Measurements from ENCODE around the gene CPT1B.

Gene CPT1B

DNA sequence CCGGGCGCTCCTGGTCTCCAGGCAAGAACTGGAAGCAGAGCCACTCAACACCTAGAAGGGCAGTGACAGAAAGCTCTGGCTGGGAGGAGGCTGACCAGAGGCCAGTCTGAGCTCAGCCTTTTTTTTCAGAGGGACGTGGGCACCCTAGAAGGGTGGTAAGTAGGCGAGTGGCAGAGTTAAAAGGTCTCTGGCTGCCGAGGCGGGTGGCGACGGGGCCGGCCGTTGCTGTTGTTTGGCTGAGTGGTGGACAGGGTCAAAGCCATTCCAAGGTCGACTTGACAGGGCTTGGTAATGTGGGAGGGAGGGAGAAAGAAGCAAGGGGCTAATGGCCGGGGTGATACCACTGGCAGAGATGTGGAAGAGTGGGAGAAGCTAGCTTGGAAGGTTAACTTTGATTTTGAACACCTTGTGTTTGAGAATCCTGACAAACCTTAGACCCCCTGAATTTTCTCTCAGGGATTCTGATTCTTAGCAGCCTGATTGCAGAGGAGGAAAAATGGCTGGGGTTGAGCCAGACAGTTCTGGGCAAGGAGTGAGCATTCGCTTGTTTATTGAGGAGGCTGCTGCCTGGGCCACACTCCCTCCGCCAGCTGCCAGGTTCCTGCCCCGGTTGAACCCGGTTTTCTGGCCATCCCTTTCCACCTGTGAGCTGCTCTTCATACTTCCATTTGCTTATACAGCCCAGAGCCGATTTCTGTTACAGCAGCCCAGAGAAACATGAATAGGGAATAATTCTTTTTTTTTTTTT is 14.6 kb downstream of the CPT1B start (continued):
- TF ChIP-seq ZNF426 (tag by site-specific recombination; IDR thresholded peaks at IDR 0.05) = no peak

DNA sequence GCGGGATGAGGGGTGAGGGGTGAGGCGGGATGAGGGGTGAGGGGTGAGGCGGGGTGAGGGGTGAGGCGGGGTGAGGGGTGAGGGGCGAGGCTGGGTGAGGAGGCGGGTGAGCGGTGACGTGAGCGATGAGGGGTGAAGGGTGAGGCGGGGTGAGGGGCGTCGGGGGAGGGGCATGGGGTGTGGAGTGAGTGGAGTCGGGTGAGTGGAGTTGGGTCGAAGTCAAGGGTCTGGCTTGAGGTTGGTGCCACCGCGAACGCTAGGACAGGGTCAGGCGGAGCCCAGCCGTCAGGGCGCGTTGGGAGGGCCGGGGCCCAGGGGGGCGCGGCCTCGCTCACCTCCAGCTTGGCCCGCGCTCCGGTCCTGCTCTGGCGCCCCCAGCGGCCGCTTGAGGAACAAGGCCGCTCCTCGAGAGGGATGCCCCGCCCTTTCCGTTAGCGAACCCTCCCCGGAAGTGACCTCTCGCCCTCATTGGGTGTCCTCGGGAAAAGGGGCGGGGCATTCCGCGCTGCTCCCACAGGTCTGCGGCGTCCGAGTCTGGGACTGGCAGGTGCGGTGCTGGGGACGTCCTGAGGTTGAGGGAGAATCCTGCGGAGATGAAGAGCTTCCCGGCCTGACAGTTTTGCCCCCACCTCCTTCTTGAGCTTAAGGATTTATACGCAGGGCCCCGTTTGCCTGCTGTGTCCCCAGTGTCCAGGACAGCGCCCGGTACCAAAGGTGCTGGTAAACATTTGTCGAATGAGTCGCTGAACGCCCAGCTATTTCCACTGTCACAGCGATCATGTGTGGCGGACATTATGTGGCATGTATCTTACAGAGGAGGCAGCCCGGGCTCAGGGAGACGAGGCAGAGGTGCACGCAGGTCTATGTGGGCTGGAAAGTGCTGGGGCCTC is 15.5 kb downstream of the CPT1B start, which contains the start of gene SYCE3:
Gene SYCE3 (minus strand): TSS at position 397 of the 890 bp plus-strand sequence. CDS start 6,514 bp downstream, outside the sequence.
- H3K27ac ChIP-seq (ENCODE audit: extremely low read depth, low read depth, low read length) = peak within 1 kb of the TSS; percentile 40; the same call in 1 of the 2 replicates
- peaks cover 4 to 5% of the 10 kb centered on the region in 2 experiments for H3K36me3 ChIP-seq (ENCODE audit: control insufficient read depth in 2 of 2, insufficient read depth in 1 of 2, low read length in 2 of 2)
- CTCF ChIA-PET = interaction anchor here (0.6 to 4.6 kb wide), 36 partner anchors 8 to 310 kb away, joined by 3 to 37 read pairs (median 4); partner anchors contain the start of genes CHKB, CPT1B, KLHDC7B and LMF2
- peak within 1 kb of the TSS; percentile 55 for H3K4me3 ChIP-seq (ENCODE audit: low read depth, low read length)
- POLR2A ChIA-PET = interaction anchor here (0.7 to 2.8 kb wide), 17 partner anchors 9 to 291 kb away, joined by 3 to 28 read pairs (median 4); partner anchors contain the start of genes ARSA, CHKB, CPT1B and KLHDC7B
- H3K4me1 ChIP-seq (ENCODE audit: control insufficient read depth, insufficient read depth, low read length) = 0 out of 2 replicates have a peak, but pooled peaks cover 2% of the 10 kb centered on the region
- H3K9me3 ChIP-seq (ENCODE audit: control insufficient read depth, insufficient read depth, low read depth, low read length) = no peaks in the 10 kb centered on the region
- TF ChIP-seq BCL11B (tag by site-specific recombination; IDR thresholded peaks at IDR 0.05; ENCODE audit: low read depth) = peak; percentile 73; the same call in 1 of the 2 replicates
- TF ChIP-seq ZNF354C (tag by site-specific recombination; IDR thresholded peaks at IDR 0.05; ENCODE audit: borderline replicate concordance, low read depth) = no peak
- TF ChIP-seq, protein P1, sequence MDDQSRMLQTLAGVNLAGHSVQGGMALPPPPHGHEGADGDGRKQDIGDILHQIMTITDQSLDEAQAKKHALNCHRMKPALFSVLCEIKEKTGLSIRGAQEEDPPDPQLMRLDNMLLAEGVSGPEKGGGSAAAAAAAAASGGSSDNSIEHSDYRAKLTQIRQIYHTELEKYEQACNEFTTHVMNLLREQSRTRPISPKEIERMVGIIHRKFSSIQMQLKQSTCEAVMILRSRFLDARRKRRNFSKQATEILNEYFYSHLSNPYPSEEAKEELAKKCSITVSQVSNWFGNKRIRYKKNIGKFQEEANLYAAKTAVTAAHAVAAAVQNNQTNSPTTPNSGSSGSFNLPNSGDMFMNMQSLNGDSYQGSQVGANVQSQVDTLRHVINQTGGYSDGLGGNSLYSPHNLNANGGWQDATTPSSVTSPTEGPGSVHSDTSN (CRISPR knock-in tag; IDR thresholded peaks at IDR 0.05) = no peak
- TF ChIP-seq KLF7 (tag by site-specific recombination; IDR thresholded peaks at IDR 0.05; ENCODE audit: borderline replicate concordance) = peak; percentile 80
- peak; percentile 98 for TF ChIP-seq GLIS2 (tag by site-specific recombination; IDR thresholded peaks at IDR 0.05)
- peak; percentile 98 for TF ChIP-seq KLF8 (tag by site-specific recombination; IDR thresholded peaks at IDR 0.05)
- TF ChIP-seq ZNF239 (tag by site-specific recombination; IDR thresholded peaks at IDR 0.05) = no peak
- TF ChIP-seq, protein P2, sequence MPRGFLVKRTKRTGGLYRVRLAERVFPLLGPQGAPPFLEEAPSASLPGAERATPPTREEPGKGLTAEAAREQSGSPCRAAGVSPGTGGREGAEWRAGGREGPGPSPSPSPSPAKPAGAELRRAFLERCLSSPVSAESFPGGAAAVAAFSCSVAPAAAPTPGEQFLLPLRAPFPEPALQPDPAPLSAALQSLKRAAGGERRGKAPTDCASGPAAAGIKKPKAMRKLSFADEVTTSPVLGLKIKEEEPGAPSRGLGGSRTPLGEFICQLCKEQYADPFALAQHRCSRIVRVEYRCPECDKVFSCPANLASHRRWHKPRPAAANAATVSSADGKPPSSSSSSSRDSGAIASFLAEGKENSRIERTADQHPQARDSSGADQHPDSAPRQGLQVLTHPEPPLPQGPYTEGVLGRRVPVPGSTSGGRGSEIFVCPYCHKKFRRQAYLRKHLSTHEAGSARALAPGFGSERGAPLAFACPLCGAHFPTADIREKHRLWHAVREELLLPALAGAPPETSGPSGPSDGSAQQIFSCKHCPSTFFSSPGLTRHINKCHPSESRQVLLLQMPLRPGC (tag by site-specific recombination; IDR thresholded peaks at IDR 0.05) = peak; percentile 55
- TF ChIP-seq ZNF10 (tag by site-specific recombination; IDR thresholded peaks at IDR 0.05) = no peak
- TF ChIP-seq, protein P3, sequence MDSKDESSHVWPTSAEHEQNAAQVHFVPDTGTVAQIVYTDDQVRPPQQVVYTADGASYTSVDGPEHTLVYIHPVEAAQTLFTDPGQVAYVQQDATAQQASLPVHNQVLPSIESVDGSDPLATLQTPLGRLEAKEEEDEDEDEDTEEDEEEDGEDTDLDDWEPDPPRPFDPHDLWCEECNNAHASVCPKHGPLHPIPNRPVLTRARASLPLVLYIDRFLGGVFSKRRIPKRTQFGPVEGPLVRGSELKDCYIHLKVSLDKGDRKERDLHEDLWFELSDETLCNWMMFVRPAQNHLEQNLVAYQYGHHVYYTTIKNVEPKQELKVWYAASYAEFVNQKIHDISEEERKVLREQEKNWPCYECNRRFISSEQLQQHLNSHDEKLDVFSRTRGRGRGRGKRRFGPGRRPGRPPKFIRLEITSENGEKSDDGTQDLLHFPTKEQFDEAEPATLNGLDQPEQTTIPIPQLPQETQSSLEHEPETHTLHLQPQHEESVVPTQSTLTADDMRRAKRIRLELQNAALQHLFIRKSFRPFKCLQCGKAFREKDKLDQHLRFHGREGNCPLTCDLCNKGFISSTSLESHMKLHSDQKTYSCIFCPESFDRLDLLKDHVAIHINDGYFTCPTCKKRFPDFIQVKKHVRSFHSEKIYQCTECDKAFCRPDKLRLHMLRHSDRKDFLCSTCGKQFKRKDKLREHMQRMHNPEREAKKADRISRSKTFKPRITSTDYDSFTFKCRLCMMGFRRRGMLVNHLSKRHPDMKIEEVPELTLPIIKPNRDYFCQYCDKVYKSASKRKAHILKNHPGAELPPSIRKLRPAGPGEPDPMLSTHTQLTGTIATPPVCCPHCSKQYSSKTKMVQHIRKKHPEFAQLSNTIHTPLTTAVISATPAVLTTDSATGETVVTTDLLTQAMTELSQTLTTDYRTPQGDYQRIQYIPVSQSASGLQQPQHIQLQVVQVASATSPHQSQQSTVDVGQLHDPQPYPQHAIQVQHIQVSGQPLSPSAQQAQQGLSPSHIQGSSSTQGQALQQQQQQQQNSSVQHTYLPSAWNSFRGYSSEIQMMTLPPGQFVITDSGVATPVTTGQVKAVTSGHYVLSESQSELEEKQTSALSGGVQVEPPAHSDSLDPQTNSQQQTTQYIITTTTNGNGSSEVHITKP (tag by site-specific recombination; IDR thresholded peaks at IDR 0.05) = peak; percentile 28; the same call in 1 of the 2 replicates
- TF ChIP-seq, protein P4, sequence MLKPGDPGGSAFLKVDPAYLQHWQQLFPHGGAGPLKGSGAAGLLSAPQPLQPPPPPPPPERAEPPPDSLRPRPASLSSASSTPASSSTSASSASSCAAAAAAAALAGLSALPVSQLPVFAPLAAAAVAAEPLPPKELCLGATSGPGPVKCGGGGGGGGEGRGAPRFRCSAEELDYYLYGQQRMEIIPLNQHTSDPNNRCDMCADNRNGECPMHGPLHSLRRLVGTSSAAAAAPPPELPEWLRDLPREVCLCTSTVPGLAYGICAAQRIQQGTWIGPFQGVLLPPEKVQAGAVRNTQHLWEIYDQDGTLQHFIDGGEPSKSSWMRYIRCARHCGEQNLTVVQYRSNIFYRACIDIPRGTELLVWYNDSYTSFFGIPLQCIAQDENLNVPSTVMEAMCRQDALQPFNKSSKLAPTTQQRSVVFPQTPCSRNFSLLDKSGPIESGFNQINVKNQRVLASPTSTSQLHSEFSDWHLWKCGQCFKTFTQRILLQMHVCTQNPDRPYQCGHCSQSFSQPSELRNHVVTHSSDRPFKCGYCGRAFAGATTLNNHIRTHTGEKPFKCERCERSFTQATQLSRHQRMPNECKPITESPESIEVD (tag by site-specific recombination; IDR thresholded peaks at IDR 0.05) = no peak
- TF ChIP-seq SCRT1 (tag by site-specific recombination; IDR thresholded peaks at IDR 0.05; ENCODE audit: borderline replicate concordance) = peak; percentile 79; the same call in 1 of the 2 replicates
- TF ChIP-seq, protein P5, sequence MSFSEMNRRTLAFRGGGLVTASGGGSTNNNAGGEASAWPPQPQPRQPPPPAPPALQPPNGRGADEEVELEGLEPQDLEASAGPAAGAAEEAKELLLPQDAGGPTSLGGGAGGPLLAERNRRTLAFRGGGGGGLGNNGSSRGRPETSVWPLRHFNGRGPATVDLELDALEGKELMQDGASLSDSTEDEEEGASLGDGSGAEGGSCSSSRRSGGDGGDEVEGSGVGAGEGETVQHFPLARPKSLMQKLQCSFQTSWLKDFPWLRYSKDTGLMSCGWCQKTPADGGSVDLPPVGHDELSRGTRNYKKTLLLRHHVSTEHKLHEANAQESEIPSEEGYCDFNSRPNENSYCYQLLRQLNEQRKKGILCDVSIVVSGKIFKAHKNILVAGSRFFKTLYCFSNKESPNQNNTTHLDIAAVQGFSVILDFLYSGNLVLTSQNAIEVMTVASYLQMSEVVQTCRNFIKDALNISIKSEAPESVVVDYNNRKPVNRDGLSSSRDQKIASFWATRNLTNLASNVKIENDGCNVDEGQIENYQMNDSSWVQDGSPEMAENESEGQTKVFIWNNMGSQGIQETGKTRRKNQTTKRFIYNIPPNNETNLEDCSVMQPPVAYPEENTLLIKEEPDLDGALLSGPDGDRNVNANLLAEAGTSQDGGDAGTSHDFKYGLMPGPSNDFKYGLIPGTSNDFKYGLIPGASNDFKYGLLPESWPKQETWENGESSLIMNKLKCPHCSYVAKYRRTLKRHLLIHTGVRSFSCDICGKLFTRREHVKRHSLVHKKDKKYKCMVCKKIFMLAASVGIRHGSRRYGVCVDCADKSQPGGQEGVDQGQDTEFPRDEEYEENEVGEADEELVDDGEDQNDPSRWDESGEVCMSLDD (tag by site-specific recombination; IDR thresholded peaks at IDR 0.05) = peak; percentile 75
- TF ChIP-seq KLF9 (tag by site-specific recombination; IDR thresholded peaks at IDR 0.05; ENCODE audit: low read depth) = peak; percentile 95
- TF ChIP-seq ZNF341 (tag by site-specific recombination; IDR thresholded peaks at IDR 0.05; ENCODE audit: low read depth) = peak; percentile 19; the same call in 1 of the 2 replicates
- TF ChIP-seq ZNF629 (tag by site-specific recombination; IDR thresholded peaks at IDR 0.05) = peak; percentile 57
- TF ChIP-seq, protein P6, sequence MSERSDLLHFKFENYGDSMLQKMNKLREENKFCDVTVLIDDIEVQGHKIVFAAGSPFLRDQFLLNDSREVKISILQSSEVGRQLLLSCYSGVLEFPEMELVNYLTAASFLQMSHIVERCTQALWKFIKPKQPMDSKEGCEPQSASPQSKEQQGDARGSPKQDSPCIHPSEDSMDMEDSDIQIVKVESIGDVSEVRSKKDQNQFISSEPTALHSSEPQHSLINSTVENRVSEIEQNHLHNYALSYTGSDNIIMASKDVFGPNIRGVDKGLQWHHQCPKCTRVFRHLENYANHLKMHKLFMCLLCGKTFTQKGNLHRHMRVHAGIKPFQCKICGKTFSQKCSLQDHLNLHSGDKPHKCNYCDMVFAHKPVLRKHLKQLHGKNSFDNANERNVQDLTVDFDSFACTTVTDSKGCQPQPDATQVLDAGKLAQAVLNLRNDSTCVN (tag by site-specific recombination; optimal IDR thresholded peaks at IDR 0.05) = peak; percentile 79
- no peak for TF ChIP-seq EGR2 (tag by site-specific recombination; IDR thresholded peaks at IDR 0.05; ENCODE audit: low read depth)
- no peak for TF ChIP-seq ZSCAN16 (tag by site-specific recombination; IDR thresholded peaks at IDR 0.05)
